Activated CD4-positive, alpha-beta T cell treated with anti-CD3 and anti-CD28 coated beads for 36 hours (primary cell): ENCODE data around the gene HPGD. TPM values are rescaled to one million over a fixed set of nuclear protein-coding genes. Genes with fewer than 3 reads are reported as not detected.

Source experiments
- ATAC-seq: fragments of 200-7000 bp; cut with Tn5 transposase; one replicate; pipeline ENCODE4 v1.10.0; 2021; ENCODE audit warnings: mild to moderate bottlenecking, moderate library complexity
- CTCF ChIA-PET: fragments of 350-600 bp; sonication (Branson Sonifier 250); formaldehyde crosslinking; loops from one replicate; lab custom pipeline; 2021; ENCODE audit warnings: antibody characterized with exemption; lab: Charles Lee
- POLR2A ChIA-PET: fragments of 350-600 bp; sonication (Branson Sonifier 250); formaldehyde crosslinking; loops from one replicate; lab custom pipeline; 2021; ENCODE audit warnings: antibody characterized with exemption, inconsistent platforms; lab: Charles Lee
- DNase-seq: peaks from one replicate; pipeline ENCODE4 v3.0.0-alpha.2; 2020
- H3K27ac Mint-ChIP-seq: one replicate; pipeline ENCODE4 v1.8.0; 2021; ENCODE audit warnings: mixed read lengths
- H3K27me3 Mint-ChIP-seq: one replicate; pipeline ENCODE4 v1.8.0; 2021; ENCODE audit warnings: mixed read lengths
- H3K36me3 Mint-ChIP-seq: one replicate; pipeline ENCODE4 v1.8.0; 2021; ENCODE audit warnings: low read depth, mixed read lengths
- H3K4me1 Mint-ChIP-seq: one replicate; pipeline ENCODE4 v1.8.0; 2021; ENCODE audit warnings: mixed read lengths
- H3K4me3 Mint-ChIP-seq: one replicate; pipeline ENCODE4 v1.8.0; 2021; ENCODE audit warnings: mild to moderate bottlenecking, moderate library complexity, mixed read lengths
- H3K9me3 Mint-ChIP-seq: one replicate; pipeline ENCODE4 v1.8.0; 2021; ENCODE audit warnings: low read depth, mixed read lengths
- intact Hi-C, 2 experiments: fragments of 100-400 bp; cut with DNase I in 1 of 2; cut with micrococcal nuclease in 1 of 2; formaldehyde crosslinking; loops; one replicate each; pipeline versions ENCODE4 v1.14.2 to v1.15.1; 2022 to 2024; cut with DNase I, micrococcal nuclease
- total RNA-seq, 2 experiments: library from RNA; stranded (reverse); gene quantifications; one replicate each; pipeline ENCODE4 v1.2.3, GENCODE V29; 2021

Gene HPGD
- total RNA-seq, 2 experiments from 2014 or later, result 1.6 to 2.5 TPM

DNA sequence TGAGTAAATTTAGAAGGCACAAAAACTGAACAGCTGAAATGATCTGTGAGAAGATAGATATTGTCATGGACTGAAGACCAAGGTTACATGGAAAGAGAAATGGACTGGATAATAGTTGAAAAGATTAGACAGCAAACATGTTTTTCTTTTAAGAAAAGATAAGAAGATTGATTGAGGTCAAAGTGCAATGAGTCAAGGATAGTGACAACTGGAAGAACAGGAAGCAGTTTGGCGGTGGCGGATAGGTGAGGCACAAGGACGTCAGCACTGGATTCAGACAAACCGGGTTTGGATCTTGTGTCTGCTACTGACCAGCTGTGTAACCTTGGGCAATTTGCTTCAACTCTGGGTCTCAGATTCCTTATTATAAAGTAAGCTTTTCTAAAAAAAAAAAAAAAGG lies 2.0 kb upstream of the HPGD start:
- H3K4me1 Mint-ChIP-seq, result peaks cover 16% of the 10 kb centered on the region
- H3K27me3 Mint-ChIP-seq, result peaks cover 28% of the 10 kb centered on the region
- no peak overlapping the region for H3K27ac Mint-ChIP-seq
- H3K9me3 Mint-ChIP-seq, result no peaks in the 10 kb centered on the region
- CTCF ChIA-PET, result no interaction called here
- POLR2A ChIA-PET, result no interaction called here
- no peaks in the 10 kb centered on the region for H3K36me3 Mint-ChIP-seq
- no peak overlapping the region for H3K4me3 Mint-ChIP-seq
- DNase-seq, result no peak
- ATAC-seq, result no peak
- intact Hi-C loops, result loop anchor here in 1 of 2 experiments (5.0 to 10.0 kb wide), 2 partner anchors 167 to 309 kb away; no protein-coding TSS in a partner anchor

DNA sequence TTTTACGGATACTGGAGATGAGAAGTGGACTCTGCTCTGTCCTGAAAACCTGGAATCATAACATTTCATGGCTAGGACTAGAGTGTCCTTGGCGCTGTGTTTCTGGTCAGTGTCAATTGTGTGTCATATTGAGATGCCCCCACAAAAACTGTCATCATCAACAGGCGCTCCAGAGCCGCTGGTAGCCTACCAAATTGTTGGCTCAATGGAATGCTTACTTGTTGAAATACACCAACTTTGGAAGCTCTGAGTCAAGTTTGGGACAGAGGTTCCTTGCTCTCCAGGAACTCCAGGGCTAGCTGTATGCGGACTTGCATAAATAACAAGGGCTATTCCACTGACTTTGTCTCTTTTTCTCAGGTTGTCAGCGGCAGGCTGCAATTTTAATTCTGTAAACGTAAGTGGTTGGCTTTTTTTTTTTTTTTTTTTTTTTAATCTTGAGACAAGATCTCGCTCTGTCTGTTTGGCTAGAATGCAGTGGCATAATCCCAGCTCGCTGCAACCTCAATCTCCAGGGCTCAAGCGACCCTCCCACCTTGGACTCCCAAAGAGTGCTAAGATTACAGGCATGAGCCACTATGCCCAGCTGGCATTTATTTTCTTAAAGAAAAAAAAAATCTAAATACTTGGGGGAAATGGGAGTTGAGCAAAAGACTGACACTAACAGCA lies 871 bp upstream of the HPGD start:
- Mint-ChIP-seq H3K9me3 (no peaks in the 10 kb centered on the region), H3K27ac (no peak overlapping the region), H3K4me3 (peak overlapping the region; percentile 70), H3K27me3 (peaks cover 24% of the 10 kb centered on the region), H3K4me1 (peaks cover 16% of the 10 kb centered on the region), H3K36me3 (no peaks in the 10 kb centered on the region)
- intact Hi-C loops, result loop anchor here in 1 of 2 experiments (5.0 to 10.0 kb wide), 2 partner anchors 166 to 308 kb away; no protein-coding TSS in a partner anchor
- DNase-seq (no peak), ATAC-seq (no peak)
- ChIA-PET CTCF (no interaction called here), POLR2A (no interaction called here)

DNA sequence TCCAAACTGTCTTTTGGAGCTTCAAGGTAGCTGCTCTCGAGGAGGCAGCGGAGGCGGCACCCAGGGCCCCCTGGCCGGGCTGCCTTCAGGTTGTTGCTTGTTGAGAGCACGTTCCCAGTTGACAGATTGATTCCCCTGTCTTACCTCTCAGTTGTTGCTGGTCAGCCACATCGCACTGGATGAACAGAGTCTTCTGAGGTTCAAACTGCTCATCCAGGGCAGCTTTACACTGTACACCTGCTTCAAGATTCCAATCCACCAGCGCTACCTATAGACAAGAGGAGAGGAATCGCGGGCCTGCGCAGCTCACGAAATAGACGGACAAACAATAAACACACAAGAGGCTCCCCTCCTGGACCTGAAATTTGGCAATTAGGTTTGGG lies 497 bp downstream of the HPGD start:
- DNase-seq, result peak; percentile 22
- H3K4me3 Mint-ChIP-seq, result peak overlapping the region; percentile 70
- peaks cover 16% of the 10 kb centered on the region for H3K4me1 Mint-ChIP-seq
- H3K36me3 Mint-ChIP-seq, result no peaks in the 10 kb centered on the region
- intact Hi-C loops, result loop anchor here in 1 of 2 experiments (2.0 to 10.0 kb wide), 3 partner anchors 25 to 307 kb away; no protein-coding TSS in a partner anchor
- ChIA-PET POLR2A (interaction anchor here (0.5 to 1.3 kb wide), 2 partner anchors 98 to 113 kb away, joined by 3 to 4 read pairs; no protein-coding TSS in a partner anchor), CTCF (interaction anchor here (0.6 kb wide), 1 partner anchor 32 kb away, joined by 5 read pairs; no protein-coding TSS in a partner anchor)
- peaks cover 24% of the 10 kb centered on the region for H3K27me3 Mint-ChIP-seq
- no peaks in the 10 kb centered on the region for H3K9me3 Mint-ChIP-seq
- H3K27ac Mint-ChIP-seq, result peak overlapping the region; percentile 51
- ATAC-seq, result peak; percentile 19

DNA sequence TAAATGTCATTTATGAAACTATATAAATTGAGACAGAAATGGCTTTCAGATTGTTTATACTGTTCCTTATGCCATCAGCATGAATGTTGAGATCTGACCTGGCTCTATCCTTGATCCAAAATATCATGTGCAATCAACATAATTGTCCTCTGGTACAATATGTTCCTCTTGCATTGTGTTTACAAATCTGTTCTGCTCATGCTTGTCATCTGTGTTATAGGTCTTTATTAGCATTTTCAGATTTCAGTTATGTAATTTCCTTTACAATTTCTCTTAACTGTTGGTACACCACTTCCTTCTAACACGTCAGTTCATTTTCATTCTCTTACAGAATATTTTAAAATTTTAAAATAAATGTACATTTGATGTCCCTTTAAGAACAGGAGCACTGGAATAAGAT lies 1.6 kb downstream of the HPGD start:
- Mint-ChIP-seq H3K9me3 (no peaks in the 10 kb centered on the region), H3K36me3 (no peaks in the 10 kb centered on the region), H3K4me1 (peaks cover 16% of the 10 kb centered on the region), H3K27ac (no peak overlapping the region), H3K4me3 (no peak overlapping the region), H3K27me3 (peaks cover 24% of the 10 kb centered on the region)
- DNase-seq (no peak), ATAC-seq (no peak)
- CTCF ChIA-PET, result no interaction called here
- POLR2A ChIA-PET, result no interaction called here
- intact Hi-C loops, result loop anchor here in 1 of 2 experiments (2.0 to 10.0 kb wide), 3 partner anchors 24 to 306 kb away; no protein-coding TSS in a partner anchor

DNA sequence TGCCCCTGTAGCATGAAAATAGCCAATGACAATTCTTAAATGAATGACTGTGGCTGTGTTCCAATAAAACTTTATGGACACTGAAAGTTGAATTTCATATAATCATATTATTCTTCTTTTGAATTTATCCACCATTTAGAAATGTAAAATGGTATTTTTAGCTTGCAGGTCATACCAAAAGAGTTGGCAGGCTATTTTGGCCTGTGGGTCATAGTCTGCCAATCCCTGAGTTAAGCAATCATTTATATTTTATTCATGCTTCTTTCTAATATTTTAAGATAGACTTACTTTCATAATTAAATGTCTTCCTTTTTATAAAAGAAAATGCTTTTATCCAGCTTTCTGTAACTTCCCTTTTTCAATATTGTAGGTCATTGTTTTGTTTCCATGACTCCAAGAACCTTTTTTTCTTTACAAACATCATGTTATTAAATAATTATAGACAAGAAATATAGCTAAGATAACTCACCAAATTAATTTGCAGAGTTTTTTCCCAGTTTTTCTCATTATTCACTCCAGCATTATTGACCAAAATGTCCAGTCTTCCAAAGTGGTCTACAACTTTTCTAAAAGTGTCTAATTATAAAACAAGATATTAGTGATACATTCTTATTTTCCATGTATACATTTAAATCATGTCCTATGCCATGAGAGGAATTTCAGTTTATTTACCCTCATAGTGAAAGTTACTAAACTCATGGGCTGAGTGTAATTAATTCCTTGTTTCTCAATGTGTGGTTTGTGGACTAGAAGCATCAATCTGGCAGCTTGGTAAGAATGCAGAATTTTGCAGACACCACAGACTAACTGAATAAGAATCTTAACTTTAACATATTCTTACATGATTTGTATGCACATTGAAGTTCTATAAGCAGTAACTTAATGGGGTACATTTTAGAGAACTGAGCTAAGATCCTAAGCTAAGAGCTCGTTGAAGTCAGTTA lies 4.5 kb downstream of the HPGD start:
- DNase-seq (no peak), ATAC-seq (no peak)
- POLR2A ChIA-PET, result interaction anchor here (0.6 kb wide), 1 partner anchor 20 kb away, joined by 3 read pairs; no protein-coding TSS in a partner anchor
- CTCF ChIA-PET, result interaction anchor here (0.6 kb wide), 1 partner anchor 161 kb away, joined by 3 read pairs; no protein-coding TSS in a partner anchor
- Mint-ChIP-seq H3K27me3 (peaks cover 9% of the 10 kb centered on the region), H3K4me1 (peaks cover 11% of the 10 kb centered on the region), H3K4me3 (no peak overlapping the region), H3K27ac (no peak overlapping the region), H3K9me3 (no peaks in the 10 kb centered on the region), H3K36me3 (no peaks in the 10 kb centered on the region)
- intact Hi-C loops, result no loop called here

DNA sequence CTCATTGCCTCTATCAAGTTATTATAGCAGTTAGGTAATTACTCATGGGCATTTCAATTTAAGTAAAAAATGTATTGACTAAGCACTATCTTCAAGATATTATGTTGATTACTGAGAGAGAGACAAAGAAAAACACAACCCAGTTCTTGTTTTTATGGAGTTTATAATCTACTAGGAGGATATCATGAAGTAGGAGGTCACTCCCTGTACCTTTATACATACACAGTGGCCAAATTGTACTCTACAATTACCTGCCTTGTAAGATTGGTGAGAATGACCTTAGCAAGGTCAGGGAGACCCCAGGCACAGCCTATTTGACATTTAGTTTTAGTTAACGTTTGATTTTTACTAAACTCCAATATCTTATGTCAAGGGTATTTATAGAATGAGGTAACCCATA lies 5.5 kb downstream of the HPGD start:
- intact Hi-C loops, result no loop called here

DNA sequence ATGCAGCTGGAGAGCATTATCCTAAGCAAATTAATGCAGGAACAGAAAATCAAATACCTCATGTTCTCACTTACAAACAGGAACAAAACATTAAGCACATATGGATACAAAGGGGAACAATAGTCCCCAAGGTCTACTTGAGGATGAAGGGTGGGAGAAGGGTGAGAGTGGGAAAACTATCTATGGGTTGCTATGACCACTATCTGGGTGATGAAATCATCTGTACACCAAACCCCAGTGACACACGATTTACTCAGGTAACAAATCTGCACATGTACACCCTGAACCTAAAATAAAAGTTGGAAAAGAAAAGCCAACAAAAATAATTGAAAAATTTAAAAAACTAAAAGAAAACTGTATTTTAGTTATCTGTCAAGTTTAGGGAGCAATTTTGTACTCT lies 5.9 kb downstream of the HPGD start:
- Mint-ChIP-seq H3K4me1 (peaks cover 4% of the 10 kb centered on the region), H3K9me3 (no peaks in the 10 kb centered on the region), H3K36me3 (no peaks in the 10 kb centered on the region), H3K4me3 (no peak overlapping the region), H3K27me3 (peaks cover 3% of the 10 kb centered on the region), H3K27ac (no peak overlapping the region)
- ChIA-PET CTCF (interaction anchor here (0.6 kb wide), 1 partner anchor 81 kb away, joined by 3 read pairs; no protein-coding TSS in a partner anchor), POLR2A (no interaction called here)
- ATAC-seq, result no peak
- intact Hi-C loops, result no loop called here
- DNase-seq, result no peak

More for the DNA sequence above, 5.5 kb downstream of the HPGD start:
- DNase-seq, result no peak
- CTCF ChIA-PET, result interaction anchor here (0.6 kb wide), 1 partner anchor 80 kb away, joined by 3 read pairs; no protein-coding TSS in a partner anchor
- Mint-ChIP-seq H3K4me3 (no peak overlapping the region), H3K4me1 (peaks cover 6% of the 10 kb centered on the region), H3K27me3 (peaks cover 3% of the 10 kb centered on the region), H3K27ac (no peak overlapping the region), H3K36me3 (no peaks in the 10 kb centered on the region), H3K9me3 (no peaks in the 10 kb centered on the region)
- ATAC-seq, result no peak
- POLR2A ChIA-PET, result no interaction called here

DNA sequence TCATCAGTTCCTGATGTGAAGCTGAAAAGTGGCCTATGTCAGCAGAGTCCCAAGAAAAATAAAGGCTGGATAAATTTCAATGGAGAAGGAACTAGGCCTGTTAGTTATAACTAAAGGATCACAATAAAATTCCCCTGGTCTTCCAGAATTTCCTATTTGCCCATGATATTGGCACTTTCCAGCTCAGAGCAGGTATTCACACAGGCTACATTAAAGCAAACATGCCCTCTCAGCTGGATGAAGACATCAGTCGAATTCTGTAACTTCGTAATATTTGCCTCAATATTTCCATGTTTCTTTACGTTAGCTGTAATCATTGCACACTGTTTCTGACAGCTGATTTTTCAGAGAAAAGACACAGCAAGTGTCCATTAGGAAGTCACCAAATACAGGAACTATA lies 9.5 kb downstream of the HPGD start:
- no peaks in the 10 kb centered on the region for H3K36me3 Mint-ChIP-seq
- no peak overlapping the region for H3K4me3 Mint-ChIP-seq
- DNase-seq (no peak), ATAC-seq (no peak)
- H3K4me1 Mint-ChIP-seq, result peaks cover 4% of the 10 kb centered on the region
- POLR2A ChIA-PET, result no interaction called here
- intact Hi-C loops, result no loop called here
- no peaks in the 10 kb centered on the region for H3K9me3 Mint-ChIP-seq
- no peak overlapping the region for H3K27ac Mint-ChIP-seq
- CTCF ChIA-PET, result interaction anchor here (0.8 kb wide), 1 partner anchor 18 kb away, joined by 3 read pairs; no protein-coding TSS in a partner anchor
- no peaks in the 10 kb centered on the region for H3K27me3 Mint-ChIP-seq

DNA sequence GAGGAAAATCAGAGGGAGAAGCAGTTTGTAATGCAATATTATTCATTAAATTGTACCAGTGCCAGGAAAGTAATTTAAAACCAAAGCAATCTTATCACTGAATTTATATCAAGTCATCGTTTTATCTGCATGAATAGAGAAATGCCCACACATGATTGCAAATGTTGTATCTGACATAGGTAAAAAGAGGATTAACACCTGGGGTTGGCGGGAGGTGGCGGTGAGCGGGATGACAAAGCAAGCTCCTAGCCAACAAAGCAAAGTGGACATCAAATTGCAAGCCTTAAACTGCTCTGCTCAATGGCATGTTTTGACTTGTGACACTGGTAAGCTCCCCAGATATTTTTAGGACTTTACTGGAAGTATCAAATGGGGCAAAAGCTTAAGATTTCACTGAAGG lies 16.4 kb downstream of the HPGD start:
- intact Hi-C loops, result no loop called here
- Mint-ChIP-seq H3K27me3 (no peaks in the 10 kb centered on the region), H3K27ac (no peak overlapping the region), H3K36me3 (no peaks in the 10 kb centered on the region), H3K4me3 (no peak overlapping the region), H3K9me3 (no peaks in the 10 kb centered on the region), H3K4me1 (no peaks in the 10 kb centered on the region)
- ChIA-PET CTCF (no interaction called here), POLR2A (no interaction called here)
- ATAC-seq (no peak), DNase-seq (no peak)

DNA sequence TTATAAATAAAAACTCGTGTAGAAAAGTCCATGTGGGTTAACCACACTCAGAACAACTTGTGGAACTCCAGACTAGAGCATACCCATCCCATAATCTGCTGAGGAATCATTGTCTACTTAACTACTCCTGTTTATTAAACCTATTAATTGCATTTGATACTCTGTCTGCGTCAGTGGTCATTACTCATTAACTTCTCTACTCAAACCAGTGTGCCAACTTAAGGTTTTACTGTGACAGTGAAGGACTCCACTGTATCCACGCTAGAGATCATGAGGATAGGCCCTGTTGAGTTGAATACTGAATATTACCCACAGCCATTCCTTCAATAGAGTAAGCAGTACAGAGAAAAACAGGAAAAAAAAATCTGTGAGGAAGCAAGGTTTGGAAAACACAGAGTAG lies 17.3 kb downstream of the HPGD start:
- no peak overlapping the region for H3K4me3 Mint-ChIP-seq
- intact Hi-C loops, result no loop called here
- DNase-seq, result no peak
- ChIA-PET POLR2A (no interaction called here), CTCF (no interaction called here)
- no peaks in the 10 kb centered on the region for H3K4me1 Mint-ChIP-seq
- no peak for ATAC-seq
- peaks cover 3% of the 10 kb centered on the region for H3K27me3 Mint-ChIP-seq
- H3K9me3 Mint-ChIP-seq, result no peaks in the 10 kb centered on the region
- no peaks in the 10 kb centered on the region for H3K36me3 Mint-ChIP-seq
- H3K27ac Mint-ChIP-seq, result no peak overlapping the region

DNA sequence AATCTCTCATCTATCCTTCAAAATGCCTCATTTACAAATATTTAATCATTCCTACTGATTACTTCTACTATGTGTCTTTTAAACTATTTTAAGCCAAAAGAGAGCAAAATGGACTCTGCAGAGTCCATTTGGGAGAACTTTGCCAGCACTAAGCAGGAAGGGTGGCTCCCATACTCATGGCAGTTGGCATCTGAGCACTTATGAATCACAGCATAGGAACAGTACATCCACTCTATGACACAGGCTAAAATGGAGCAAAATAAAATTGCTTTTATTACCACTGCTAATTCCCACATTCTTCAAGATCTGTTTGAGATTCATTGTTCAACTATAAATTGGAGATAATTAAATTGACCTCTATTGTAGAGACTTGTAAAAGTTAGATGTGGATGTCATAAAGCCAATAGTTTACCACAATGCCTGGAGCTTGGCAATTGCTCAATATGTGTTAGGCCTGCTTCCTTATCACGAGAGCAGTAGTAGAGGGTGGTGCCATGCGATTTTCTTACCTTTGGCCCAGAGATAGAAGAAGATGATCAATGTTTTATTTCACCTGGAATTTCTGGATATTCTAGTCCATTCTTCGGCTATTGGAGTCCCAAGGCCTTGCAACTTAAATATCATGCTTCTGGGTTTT lies 19.1 kb downstream of the HPGD start:
- POLR2A ChIA-PET, result no interaction called here
- no peak overlapping the region for H3K4me3 Mint-ChIP-seq
- H3K4me1 Mint-ChIP-seq, result peaks cover under 1% of the 10 kb centered on the region
- CTCF ChIA-PET, result no interaction called here
- no peaks in the 10 kb centered on the region for H3K9me3 Mint-ChIP-seq
- no peaks in the 10 kb centered on the region for H3K36me3 Mint-ChIP-seq
- intact Hi-C loops, result no loop called here
- no peak overlapping the region for H3K27ac Mint-ChIP-seq
- peaks cover 3% of the 10 kb centered on the region for H3K27me3 Mint-ChIP-seq
- DNase-seq (no peak), ATAC-seq (no peak)
